ENCODE measurements around the gene CRIP2. TPM values are rescaled to one million over a fixed set of nuclear protein-coding genes. Genes with fewer than 3 reads are reported as not detected.

Gene CRIP2
- total RNA-seq, 2 donors from 2014 or later = 65.9 to 96.6 TPM

- TF ChIP-seq POLR2A (IDR thresholded peaks at IDR 0.05) (no peak), CTCF (IDR thresholded peaks at IDR 0.05) (no peak)
- Histone ChIP-seq H3K27ac (no peak overlapping the region), H3K4me1 (peaks cover 11% of the 10 kb centered on the region), H3K9me3 (no peaks in the 10 kb centered on the region), H3K27me3 (no peaks in the 10 kb centered on the region), H3K36me3 (replicated peaks in 1 of 2; ENCODE audit: insufficient read depth in 1 of 2, low read depth in 2 of 2) (peaks cover 0 to 2% of the 10 kb centered on the region in 2 donors), H3K4me3 (no peak overlapping the region)
- intact Hi-C loops (cut with DNase I) = no loop called here
- DNase-seq (no peak), ATAC-seq (no peak)
- 85 to 96% methylated on average over 3 to 26 of the region's 26 CpGs for WGBS, 2 donors
Measured at GRCh38 chr14:105445901-105446845, 28.4 kb upstream of the CRIP2 start.

- Histone ChIP-seq H3K4me1 (peaks cover 11% of the 10 kb centered on the region), H3K27me3 (no peaks in the 10 kb centered on the region), H3K4me3 (no peak overlapping the region), H3K9me3 (no peaks in the 10 kb centered on the region), H3K36me3 (replicated peaks in 1 of 2; ENCODE audit: insufficient read depth in 1 of 2, low read depth in 2 of 2) (peaks cover 0 to 2% of the 10 kb centered on the region in 2 donors), H3K27ac (no peak overlapping the region)
- TF ChIP-seq POLR2A (IDR thresholded peaks at IDR 0.05) = no peak
- TF ChIP-seq CTCF (IDR thresholded peaks at IDR 0.05) = no peak
- DNase-seq (no peak), ATAC-seq (no peak)
- WGBS, 2 donors = 56 to 77% methylated on average over 4 to 10 of the region's 14 CpGs
- intact Hi-C loops (cut with DNase I) = no loop called here
Measured at GRCh38 chr14:105446971-105447370, 27.6 kb upstream of the CRIP2 start.

GRCh38 chr14:105447651-105448640 lies 26.7 kb upstream of the CRIP2 start:
- 77 to 85% methylated on average over 11 to 31 of the region's 31 CpGs for WGBS, 2 donors
- DNase-seq (no peak), ATAC-seq (peak; percentile 3)
- TF ChIP-seq CTCF (IDR thresholded peaks at IDR 0.05) (no peak), POLR2A (IDR thresholded peaks at IDR 0.05) (no peak)
- H3K36me3 ChIP-seq (replicated peaks in 1 of 2; ENCODE audit: insufficient read depth in 1 of 2, low read depth in 2 of 2) = peaks cover 0 to 2% of the 10 kb centered on the region in 2 donors
- H3K9me3 ChIP-seq = no peaks in the 10 kb centered on the region
- H3K4me1 ChIP-seq = peaks cover 11% of the 10 kb centered on the region
- no peak overlapping the region for H3K4me3 ChIP-seq
- no peaks in the 10 kb centered on the region for H3K27me3 ChIP-seq
- intact Hi-C loops (cut with DNase I) = no loop called here
- no peak overlapping the region for H3K27ac ChIP-seq

GRCh38 chr14:105448706-105449111 lies 25.9 kb upstream of the CRIP2 start:
- TF ChIP-seq CTCF (IDR thresholded peaks at IDR 0.05) (peak; percentile 84 to 96 (median 89)), POLR2A (IDR thresholded peaks at IDR 0.05) (no peak)
- DNase-seq = peak; percentile 70 to 81 (median 76)
- H3K27ac ChIP-seq = no peak overlapping the region
- H3K36me3 ChIP-seq (replicated peaks in 1 of 2; ENCODE audit: insufficient read depth in 1 of 2, low read depth in 2 of 2) = peaks cover 0 to 2% of the 10 kb centered on the region in 2 donors
- H3K4me1 ChIP-seq = peaks cover 11% of the 10 kb centered on the region
- peak; percentile 91 for ATAC-seq
- 31% methylated on average over 16 of the region's 16 CpGs; no CpG with 5 or more reads in 1 of the 2 donors for WGBS, 2 donors
- no peak overlapping the region for H3K4me3 ChIP-seq
- no peaks in the 10 kb centered on the region for H3K27me3 ChIP-seq
- H3K9me3 ChIP-seq = no peaks in the 10 kb centered on the region
- intact Hi-C loops (cut with DNase I) = no loop called here

Measured in body of pancreas (tissue), 4 donors.